Stimulated activated CD8-positive, alpha-beta memory T cell treated with anti-CD3 and anti-CD28 coated beads, Interleukin-4, amount 100 ng/mL, for 24 hours (primary cell): ENCODE measurements around the gene PHKB.
"Not testable (repeated sequence)": the region's sequence is repeated elsewhere in the genome, so short reads cannot be mapped to it uniquely, and the experiment has no call there.

ENCODE experiments used
- DNase-seq: peaks from one replicate; pipeline ENCODE4 v3.0.0-alpha.2; 2020; ENCODE audit warnings: low read depth

PHKB gene

GRCh38 chr16:47626246-47626645 lies 165.1 kb downstream of the PHKB start:
- no peak for DNase-seq

- DNase-seq = no peak
Measured at GRCh38 chr16:47627085-47627639, 166.0 kb downstream of the PHKB start.

- no peak for DNase-seq
Measured at GRCh38 chr16:47627721-47628120, 166.6 kb downstream of the PHKB start.

GRCh38 chr16:47631131-47631530 lies 170.0 kb downstream of the PHKB start:
- DNase-seq = no peak

- no peak for DNase-seq
Measured at GRCh38 chr16:47634126-47634525, 173.0 kb downstream of the PHKB start.

- no peak for DNase-seq
Measured at GRCh38 chr16:47634727-47635126, 173.6 kb downstream of the PHKB start.

- DNase-seq = no peak
Measured at GRCh38 chr16:47636501-47637099, 175.5 kb downstream of the PHKB start.

- DNase-seq = no peak
Measured at GRCh38 chr16:47638175-47638574, 177.0 kb downstream of the PHKB start.

GRCh38 chr16:47640661-47641060 lies 179.5 kb downstream of the PHKB start:
- DNase-seq = no peak

GRCh38 chr16:47643323-47644000 lies 182.3 kb downstream of the PHKB start:
- DNase-seq = no peak

- no peak for DNase-seq
Measured at GRCh38 chr16:47644166-47644565, 183.0 kb downstream of the PHKB start.

- DNase-seq = no peak
Measured at GRCh38 chr16:47644661-47645060, 183.5 kb downstream of the PHKB start.

- DNase-seq = no peak
Measured at GRCh38 chr16:47646914-47647313, 185.8 kb downstream of the PHKB start.

- no peak for DNase-seq
Measured at GRCh38 chr16:47657032-47657431, 195.9 kb downstream of the PHKB start.

GRCh38 chr16:47657977-47658376 lies 196.8 kb downstream of the PHKB start:
- no peak for DNase-seq

GRCh38 chr16:47660540-47660939 lies 199.4 kb downstream of the PHKB start:
- DNase-seq = no peak

- DNase-seq = no peak
Measured at GRCh38 chr16:47664653-47665325, 203.7 kb downstream of the PHKB start.

GRCh38 chr16:47666434-47666833 lies 205.3 kb downstream of the PHKB start:
- no peak for DNase-seq

GRCh38 chr16:47667956-47668355 lies 206.8 kb downstream of the PHKB start:
- DNase-seq = no peak

GRCh38 chr16:47672475-47672874 lies 211.3 kb downstream of the PHKB start:
- DNase-seq = no peak

GRCh38 chr16:47676635-47677177 lies 215.6 kb downstream of the PHKB start:
- DNase-seq = no peak

- DNase-seq = not testable (repeated sequence)
Measured at GRCh38 chr16:47681571-47681970, 220.4 kb downstream of the PHKB start.

GRCh38 chr16:47687694-47688093 lies 226.6 kb downstream of the PHKB start:
- no peak for DNase-seq
